Lower leg skin (tissue), 3 donors: Measurements from ENCODE around the gene ABHD17C.

Source experiments
- POLR2A ChIP-seq, 2 donors: fragments of 450-650 bp; IDR thresholded peaks; one replicate each; pipeline ENCODE4 v1.6.1; 2016 to 2017; ENCODE audit warnings: antibody characterized with exemption in 2 of 2, mild to moderate bottlenecking in 1 of 2, moderate library complexity in 1 of 2
- TF ChIP-seq, protein P1 (sequence below), 3 donors: fragments of 450-650 bp; IDR thresholded peaks; one replicate each; pipeline ENCODE4 v1.5.1; 2016; ENCODE audit warnings: antibody characterized with exemption in 3 of 3, mild to moderate bottlenecking in 3 of 3, moderate library complexity in 2 of 3

DNA sequence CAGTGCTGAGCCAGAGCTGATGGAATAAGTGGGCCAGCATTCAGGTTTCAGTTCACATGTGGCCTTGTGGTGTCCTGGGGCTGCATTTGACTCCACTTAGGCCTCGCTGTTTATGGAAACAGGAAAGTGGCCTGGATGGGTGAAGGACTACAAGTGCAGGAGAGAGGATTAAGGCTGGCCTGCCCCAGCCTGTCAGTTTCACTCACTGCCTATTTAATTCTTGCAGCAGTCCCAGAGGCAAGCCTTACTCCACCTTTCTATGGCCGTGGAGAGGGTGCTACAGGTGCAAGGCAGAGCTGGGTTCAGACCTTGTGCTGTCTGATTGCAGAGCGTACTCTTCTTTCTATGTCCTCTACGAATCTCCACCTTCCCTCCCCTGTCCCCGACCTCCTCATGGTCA lies 37.7 kb downstream of the ABHD17C start:
- TF ChIP-seq, protein P1, sequence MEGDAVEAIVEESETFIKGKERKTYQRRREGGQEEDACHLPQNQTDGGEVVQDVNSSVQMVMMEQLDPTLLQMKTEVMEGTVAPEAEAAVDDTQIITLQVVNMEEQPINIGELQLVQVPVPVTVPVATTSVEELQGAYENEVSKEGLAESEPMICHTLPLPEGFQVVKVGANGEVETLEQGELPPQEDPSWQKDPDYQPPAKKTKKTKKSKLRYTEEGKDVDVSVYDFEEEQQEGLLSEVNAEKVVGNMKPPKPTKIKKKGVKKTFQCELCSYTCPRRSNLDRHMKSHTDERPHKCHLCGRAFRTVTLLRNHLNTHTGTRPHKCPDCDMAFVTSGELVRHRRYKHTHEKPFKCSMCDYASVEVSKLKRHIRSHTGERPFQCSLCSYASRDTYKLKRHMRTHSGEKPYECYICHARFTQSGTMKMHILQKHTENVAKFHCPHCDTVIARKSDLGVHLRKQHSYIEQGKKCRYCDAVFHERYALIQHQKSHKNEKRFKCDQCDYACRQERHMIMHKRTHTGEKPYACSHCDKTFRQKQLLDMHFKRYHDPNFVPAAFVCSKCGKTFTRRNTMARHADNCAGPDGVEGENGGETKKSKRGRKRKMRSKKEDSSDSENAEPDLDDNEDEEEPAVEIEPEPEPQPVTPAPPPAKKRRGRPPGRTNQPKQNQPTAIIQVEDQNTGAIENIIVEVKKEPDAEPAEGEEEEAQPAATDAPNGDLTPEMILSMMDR (IDR thresholded peaks at IDR 0.05), result no peak
- TF ChIP-seq POLR2A (IDR thresholded peaks at IDR 0.05), result no peak
